Right renal cortex interstitium (tissue), 3 donors: ENCODE measurements around the gene SOX9. TPM values are rescaled to one million over a fixed set of nuclear protein-coding genes. Genes with fewer than 3 reads are reported as not detected.
"Not testable (repeated sequence)": the region's sequence is repeated elsewhere in the genome, so short reads cannot be mapped to it uniquely, and the experiment has no call there.

Experiments used
- DNase-seq, 3 donors: peaks; one replicate each; pipeline ENCODE4 v3.0.0-alpha.2; 2013; ENCODE audit warnings: low read depth in 3 of 3, low spot score in 2 of 3
- polyA plus RNA-seq, 3 donors: library from polyadenylated mRNA; unstranded; fragments of 120-200 nt; gene quantifications; one replicate each; pipeline ENCODE4 v1.2.1, GENCODE V29; 2013; ENCODE audit not compliant: insufficient read length in 3 of 3

Gene SOX9
- polyA plus RNA-seq, 3 donors, result 16.4 to 25.6 (median 18.9) TPM

DNA sequence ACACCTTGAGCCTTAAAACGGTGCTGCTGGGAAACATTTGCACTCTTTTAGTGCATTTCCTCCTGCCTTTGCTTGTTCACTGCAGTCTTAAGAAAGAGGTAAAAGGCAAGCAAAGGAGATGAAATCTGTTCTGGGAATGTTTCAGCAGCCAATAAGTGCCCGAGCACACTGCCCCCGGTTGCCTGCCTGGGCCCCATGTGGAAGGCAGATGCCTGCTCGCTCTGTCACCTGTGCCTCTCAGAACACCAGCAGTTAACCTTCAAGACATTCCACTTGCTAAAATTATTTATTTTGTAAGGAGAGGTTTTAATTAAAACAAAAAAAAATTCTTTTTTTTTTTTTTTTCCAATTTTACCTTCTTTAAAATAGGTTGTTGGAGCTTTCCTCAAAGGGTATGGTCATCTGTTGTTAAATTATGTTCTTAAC is 4.4 kb downstream of the SOX9 start:
- DNase-seq, result no peak

GRCh38 chr17:72125742-72126141 is 4.9 kb downstream of the SOX9 start:
- no peak for DNase-seq

DNA sequence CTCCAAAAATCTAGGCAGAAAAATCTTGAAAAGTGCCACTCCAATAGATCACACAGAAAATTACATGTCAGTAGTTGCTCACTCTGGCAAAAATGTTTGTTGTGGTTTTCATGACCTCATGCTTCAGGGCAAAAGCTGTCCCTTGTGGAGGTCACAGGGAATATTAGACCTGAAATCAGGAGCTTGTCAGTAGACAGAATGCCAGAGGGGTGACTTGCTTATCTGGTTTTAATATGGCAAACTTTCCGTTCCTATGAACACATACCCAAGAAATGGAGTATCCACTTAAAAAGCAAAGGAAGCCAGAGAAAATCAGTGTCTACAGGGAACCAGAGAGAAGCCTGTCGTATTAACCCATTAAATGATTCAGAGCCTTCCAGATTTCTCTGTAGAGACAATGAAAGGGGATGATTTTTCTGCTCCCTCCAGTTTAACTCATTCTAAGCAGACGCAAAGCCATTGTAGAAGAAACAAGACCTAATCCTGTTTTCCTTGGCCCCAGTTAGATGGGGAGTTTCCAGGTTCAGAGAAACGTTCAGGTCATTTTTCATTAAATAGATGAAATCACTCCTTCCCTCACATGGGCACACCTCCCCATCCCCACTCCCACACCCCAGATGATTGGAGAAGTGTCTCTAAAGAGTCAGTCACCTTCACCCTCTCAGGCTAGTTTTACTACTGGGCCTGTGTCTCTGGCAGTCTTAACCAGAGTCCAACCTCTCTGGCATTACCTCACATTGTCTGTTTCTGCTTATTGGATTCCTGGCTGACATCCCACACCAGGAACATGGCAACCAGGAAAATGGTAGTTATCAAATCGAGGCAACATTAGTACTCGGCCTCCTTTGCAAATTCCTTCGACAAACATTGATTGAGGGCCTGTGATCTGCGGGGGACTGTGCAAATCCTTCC is 6.0 kb downstream of the SOX9 start:
- no peak for DNase-seq

GRCh38 chr17:72128039-72128438 is 7.2 kb downstream of the SOX9 start:
- DNase-seq, result no peak

DNA sequence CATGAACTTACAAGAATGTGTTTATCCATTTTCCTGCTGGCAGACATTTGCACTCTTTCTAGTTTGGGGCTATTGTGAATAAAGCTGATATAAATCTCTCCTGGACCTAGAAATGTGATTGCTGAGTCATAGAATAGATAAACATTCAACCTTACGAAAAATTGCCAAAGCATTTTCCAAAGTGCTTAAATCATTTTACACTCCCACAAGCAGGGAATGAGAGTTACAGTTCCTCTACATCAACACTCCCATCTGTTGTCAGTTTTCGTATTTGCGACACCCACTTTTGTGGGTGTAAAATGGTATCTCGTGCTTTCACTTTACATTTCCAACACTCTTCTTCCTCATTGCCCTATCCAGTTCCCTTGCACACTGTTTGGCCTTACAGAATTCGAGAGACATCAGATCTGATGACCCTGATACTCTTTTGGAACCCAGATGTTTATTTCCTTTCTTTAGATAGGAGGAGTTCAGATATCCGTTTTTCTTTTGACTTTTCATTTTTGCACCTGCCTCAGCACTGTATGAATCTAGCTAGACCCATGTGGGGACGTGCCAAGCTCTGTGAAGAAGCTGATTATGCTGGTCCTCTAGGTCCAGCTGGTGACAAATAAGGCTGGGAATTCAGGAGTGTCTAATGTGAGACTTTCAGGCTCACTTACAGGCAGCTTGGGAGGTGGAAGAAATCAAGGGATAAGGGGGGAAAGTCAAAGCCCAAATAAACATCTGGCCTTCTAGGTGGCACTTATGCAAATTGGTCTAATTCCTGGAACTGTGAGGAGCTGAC is 14.0 kb downstream of the SOX9 start:
- no peak for DNase-seq

- DNase-seq, result no peak
Observed at GRCh38 chr17:72135546-72136325, 14.9 kb downstream of the SOX9 start.

- no peak for DNase-seq
Observed at GRCh38 chr17:72136692-72137091, 15.9 kb downstream of the SOX9 start.

DNA sequence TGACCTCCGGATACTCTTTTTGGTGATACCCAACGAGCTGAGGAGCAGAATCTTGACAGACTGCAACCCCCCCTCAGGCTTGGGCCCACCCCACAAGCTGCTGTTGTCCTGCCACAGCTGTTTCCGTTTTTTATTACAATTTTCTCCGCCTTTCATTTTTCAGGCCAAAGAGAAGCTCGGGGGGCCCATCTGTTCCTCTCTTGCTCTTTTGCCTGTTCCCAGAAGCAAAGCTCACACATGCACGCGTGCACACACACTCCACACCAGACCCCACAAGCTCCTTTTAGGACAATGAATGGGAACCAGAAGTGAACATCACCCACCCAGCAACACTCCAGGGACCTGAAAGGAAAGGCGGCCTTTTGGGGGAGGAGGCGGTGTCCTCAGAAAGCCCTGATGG is 16.3 kb downstream of the SOX9 start:
- DNase-seq, result no peak

GRCh38 chr17:72139212-72139611 is 18.4 kb downstream of the SOX9 start:
- DNase-seq, result no peak

DNA sequence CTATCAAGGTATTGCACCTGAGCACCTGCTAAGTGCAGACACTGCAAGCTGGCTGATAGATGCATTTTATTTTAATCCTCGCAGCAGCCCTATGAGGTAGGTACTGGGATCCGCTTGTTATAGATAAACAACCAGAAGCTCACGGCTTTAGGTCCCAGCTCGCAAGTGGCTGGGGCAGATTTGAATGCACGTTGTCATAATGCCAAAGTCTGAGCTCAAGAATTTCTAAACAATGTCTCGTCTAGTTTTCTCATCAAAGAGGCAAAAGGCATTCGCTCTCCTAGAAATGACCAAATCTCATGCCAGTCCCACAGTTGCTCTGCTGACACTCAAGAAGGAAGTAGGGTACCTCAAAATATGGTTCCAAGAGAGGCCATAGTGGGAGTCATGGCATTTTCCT is 20.5 kb downstream of the SOX9 start:
- DNase-seq, result no peak

DNA sequence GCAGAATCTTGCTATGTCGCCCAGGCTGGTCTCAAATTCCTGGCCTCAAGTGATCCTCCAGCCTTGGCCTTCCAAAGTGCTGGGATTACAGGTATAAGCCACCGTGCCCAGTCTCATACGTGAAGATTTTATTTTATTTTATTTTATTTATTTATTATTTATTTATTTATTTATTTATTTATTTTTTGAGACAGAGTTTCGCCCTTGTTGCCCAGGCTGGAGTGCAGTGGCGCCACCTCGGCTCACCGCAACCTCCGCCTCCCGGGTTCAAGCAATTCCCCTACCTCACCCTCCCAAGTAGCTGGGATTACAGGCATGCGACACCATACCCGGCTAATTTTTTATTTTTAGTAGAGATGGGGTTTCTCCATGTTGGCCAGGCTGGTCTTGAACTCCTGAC is 21.3 kb downstream of the SOX9 start:
- not testable (repeated sequence) for DNase-seq

GRCh38 chr17:72142614-72143013 is 21.8 kb downstream of the SOX9 start:
- DNase-seq, result no peak

GRCh38 chr17:72143245-72143644 is 22.4 kb downstream of the SOX9 start:
- DNase-seq, result no peak

- no peak for DNase-seq
Observed at GRCh38 chr17:72144101-72144500, 23.3 kb downstream of the SOX9 start.

GRCh38 chr17:72145562-72145961 is 24.7 kb downstream of the SOX9 start:
- DNase-seq, result no peak

GRCh38 chr17:72145962-72146361 is 25.1 kb downstream of the SOX9 start:
- no peak for DNase-seq

DNA sequence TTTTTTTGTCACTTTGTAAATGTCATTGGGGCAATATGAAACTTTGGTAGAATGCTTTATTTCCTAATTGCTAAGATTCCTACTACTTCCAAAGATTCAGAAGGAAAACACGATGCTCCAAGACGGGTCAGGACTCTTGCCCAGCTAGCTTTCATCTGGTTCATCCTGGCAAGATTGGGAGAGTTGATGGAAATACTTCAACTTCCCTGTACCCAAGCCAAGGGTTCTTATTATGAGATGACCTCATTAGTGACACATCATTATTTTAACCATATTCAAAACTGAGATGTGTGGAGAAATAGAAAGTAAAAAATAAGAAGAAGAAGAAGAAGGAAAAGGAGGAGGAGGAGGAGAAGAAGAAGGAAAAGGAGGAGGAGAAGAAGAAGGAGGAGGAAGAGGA is 25.6 kb downstream of the SOX9 start:
- no peak for DNase-seq

GRCh38 chr17:72150632-72151460 is 30.0 kb downstream of the SOX9 start:
- DNase-seq, result no peak

- DNase-seq, result no peak
Observed at GRCh38 chr17:72151565-72152386, 31.0 kb downstream of the SOX9 start.
